Measurements from ENCODE around the gene BLCAP. TPM values are rescaled to one million over a fixed set of nuclear protein-coding genes. Genes with fewer than 3 reads are reported as not detected.

Gene BLCAP
- total and polyA plus RNA-seq, 4 donors: 53.3 to 81.5 (median 55.2) TPM

- no peak overlapping the region for H3K4me3 ChIP-seq
- H3K27ac ChIP-seq (ENCODE audit: low read depth in 1 of 2, low read length in 1 of 2): no peak overlapping the region
- ATAC-seq (ENCODE audit: insufficient read depth, low FRiP score): no peak
- H3K9me3 ChIP-seq (ENCODE audit: control insufficient read depth in 4 of 4, insufficient read depth in 3 of 4, low read length in 3 of 4): no peaks in the 10 kb centered on the region
- no peaks in the 10 kb centered on the region for H3K36me3 ChIP-seq (ENCODE audit: control insufficient read depth in 4 of 4, insufficient read depth in 4 of 4, low read length in 4 of 4)
- TF ChIP-seq, protein P1, sequence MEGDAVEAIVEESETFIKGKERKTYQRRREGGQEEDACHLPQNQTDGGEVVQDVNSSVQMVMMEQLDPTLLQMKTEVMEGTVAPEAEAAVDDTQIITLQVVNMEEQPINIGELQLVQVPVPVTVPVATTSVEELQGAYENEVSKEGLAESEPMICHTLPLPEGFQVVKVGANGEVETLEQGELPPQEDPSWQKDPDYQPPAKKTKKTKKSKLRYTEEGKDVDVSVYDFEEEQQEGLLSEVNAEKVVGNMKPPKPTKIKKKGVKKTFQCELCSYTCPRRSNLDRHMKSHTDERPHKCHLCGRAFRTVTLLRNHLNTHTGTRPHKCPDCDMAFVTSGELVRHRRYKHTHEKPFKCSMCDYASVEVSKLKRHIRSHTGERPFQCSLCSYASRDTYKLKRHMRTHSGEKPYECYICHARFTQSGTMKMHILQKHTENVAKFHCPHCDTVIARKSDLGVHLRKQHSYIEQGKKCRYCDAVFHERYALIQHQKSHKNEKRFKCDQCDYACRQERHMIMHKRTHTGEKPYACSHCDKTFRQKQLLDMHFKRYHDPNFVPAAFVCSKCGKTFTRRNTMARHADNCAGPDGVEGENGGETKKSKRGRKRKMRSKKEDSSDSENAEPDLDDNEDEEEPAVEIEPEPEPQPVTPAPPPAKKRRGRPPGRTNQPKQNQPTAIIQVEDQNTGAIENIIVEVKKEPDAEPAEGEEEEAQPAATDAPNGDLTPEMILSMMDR (IDR thresholded peaks at IDR 0.05; ENCODE audit: control extremely low read depth, extremely low read depth): no peak
- peaks cover 0 to 25% (median 8%) of the 10 kb centered on the region in 5 donors for H3K4me1 ChIP-seq (ENCODE audit: control insufficient read depth in 5 of 5, insufficient read depth in 5 of 5, low read length in 5 of 5)
- WGBS, 2 donors: 16 to 18% methylated on average over 7 of the region's 7 CpGs
- H3K9ac ChIP-seq (ENCODE audit: insufficient read depth in 1 of 2, low read length in 2 of 2): no peak overlapping the region
- H3K27me3 ChIP-seq (ENCODE audit: control insufficient read depth in 3 of 3, insufficient read depth in 3 of 3, low read length in 2 of 3): peaks cover 0 to 5% (median 0%) of the 10 kb centered on the region in 3 donors
- DNase-seq: peak in 1 of 3 donors; percentile 70
Observed at GRCh38 chr20:37567331-37567665, 39.6 kb upstream of the BLCAP start.

GRCh38 chr20:37566590-37567330 is 39.1 kb upstream of the BLCAP start:
- no peak for DNase-seq
- Histone ChIP-seq H3K36me3 (ENCODE audit: control insufficient read depth in 4 of 4, insufficient read depth in 4 of 4, low read length in 4 of 4) (no peaks in the 10 kb centered on the region), H3K4me3 (no peak overlapping the region), H3K9me3 (ENCODE audit: control insufficient read depth in 4 of 4, insufficient read depth in 3 of 4, low read length in 3 of 4) (no peaks in the 10 kb centered on the region), H3K27ac (ENCODE audit: low read depth in 1 of 2, low read length in 1 of 2) (no peak overlapping the region), H3K9ac (ENCODE audit: insufficient read depth in 1 of 2, low read length in 2 of 2) (no peak overlapping the region), H3K27me3 (ENCODE audit: control insufficient read depth in 3 of 3, insufficient read depth in 3 of 3, low read length in 2 of 3) (peaks cover 0 to 5% (median 0%) of the 10 kb centered on the region in 3 donors), H3K4me1 (ENCODE audit: control insufficient read depth in 5 of 5, insufficient read depth in 5 of 5, low read length in 5 of 5) (peaks cover 0 to 25% (median 8%) of the 10 kb centered on the region in 5 donors)
- WGBS, 2 donors: 72 to 80% methylated on average over 5 of the region's 5 CpGs
- ATAC-seq (ENCODE audit: insufficient read depth, low FRiP score): no peak
- TF ChIP-seq, protein P1 (IDR thresholded peaks at IDR 0.05; ENCODE audit: control extremely low read depth, extremely low read depth): no peak

- H3K4me1 ChIP-seq (ENCODE audit: control insufficient read depth in 5 of 5, insufficient read depth in 5 of 5, low read length in 5 of 5): peaks cover 0 to 25% (median 8%) of the 10 kb centered on the region in 5 donors
- 70 to 81% methylated on average over 14 of the region's 14 CpGs for WGBS, 2 donors
- H3K27ac ChIP-seq (ENCODE audit: low read depth in 1 of 2, low read length in 1 of 2): no peak overlapping the region
- ATAC-seq (ENCODE audit: insufficient read depth, low FRiP score) (no peak), DNase-seq (peak; percentile 31 to 50 (median 35))
- TF ChIP-seq, protein P1 (IDR thresholded peaks at IDR 0.05; ENCODE audit: control extremely low read depth, extremely low read depth): no peak
- no peak overlapping the region for H3K4me3 ChIP-seq
- peaks cover 0 to 5% (median 0%) of the 10 kb centered on the region in 3 donors for H3K27me3 ChIP-seq (ENCODE audit: control insufficient read depth in 3 of 3, insufficient read depth in 3 of 3, low read length in 2 of 3)
- no peak overlapping the region for H3K9ac ChIP-seq (ENCODE audit: insufficient read depth in 1 of 2, low read length in 2 of 2)
- H3K36me3 ChIP-seq (ENCODE audit: control insufficient read depth in 4 of 4, insufficient read depth in 4 of 4, low read length in 4 of 4): no peaks in the 10 kb centered on the region
- H3K9me3 ChIP-seq (ENCODE audit: control insufficient read depth in 4 of 4, insufficient read depth in 3 of 4, low read length in 3 of 4): no peaks in the 10 kb centered on the region
Observed at GRCh38 chr20:37565134-37565811, 37.6 kb upstream of the BLCAP start.
